ENCODE measurements around the gene C2orf78. TPM values are rescaled to one million over a fixed set of nuclear protein-coding genes. Genes with fewer than 3 reads are reported as not detected.

The C2orf78 gene
- total and polyA plus RNA-seq, 9 of the 15 experiments (the other 6 are each of a cell fraction or from before 2014, with no cell fraction given) = 0.04 to 0.28 (median 0.20) TPM

- TF ChIP-seq, protein P1, sequence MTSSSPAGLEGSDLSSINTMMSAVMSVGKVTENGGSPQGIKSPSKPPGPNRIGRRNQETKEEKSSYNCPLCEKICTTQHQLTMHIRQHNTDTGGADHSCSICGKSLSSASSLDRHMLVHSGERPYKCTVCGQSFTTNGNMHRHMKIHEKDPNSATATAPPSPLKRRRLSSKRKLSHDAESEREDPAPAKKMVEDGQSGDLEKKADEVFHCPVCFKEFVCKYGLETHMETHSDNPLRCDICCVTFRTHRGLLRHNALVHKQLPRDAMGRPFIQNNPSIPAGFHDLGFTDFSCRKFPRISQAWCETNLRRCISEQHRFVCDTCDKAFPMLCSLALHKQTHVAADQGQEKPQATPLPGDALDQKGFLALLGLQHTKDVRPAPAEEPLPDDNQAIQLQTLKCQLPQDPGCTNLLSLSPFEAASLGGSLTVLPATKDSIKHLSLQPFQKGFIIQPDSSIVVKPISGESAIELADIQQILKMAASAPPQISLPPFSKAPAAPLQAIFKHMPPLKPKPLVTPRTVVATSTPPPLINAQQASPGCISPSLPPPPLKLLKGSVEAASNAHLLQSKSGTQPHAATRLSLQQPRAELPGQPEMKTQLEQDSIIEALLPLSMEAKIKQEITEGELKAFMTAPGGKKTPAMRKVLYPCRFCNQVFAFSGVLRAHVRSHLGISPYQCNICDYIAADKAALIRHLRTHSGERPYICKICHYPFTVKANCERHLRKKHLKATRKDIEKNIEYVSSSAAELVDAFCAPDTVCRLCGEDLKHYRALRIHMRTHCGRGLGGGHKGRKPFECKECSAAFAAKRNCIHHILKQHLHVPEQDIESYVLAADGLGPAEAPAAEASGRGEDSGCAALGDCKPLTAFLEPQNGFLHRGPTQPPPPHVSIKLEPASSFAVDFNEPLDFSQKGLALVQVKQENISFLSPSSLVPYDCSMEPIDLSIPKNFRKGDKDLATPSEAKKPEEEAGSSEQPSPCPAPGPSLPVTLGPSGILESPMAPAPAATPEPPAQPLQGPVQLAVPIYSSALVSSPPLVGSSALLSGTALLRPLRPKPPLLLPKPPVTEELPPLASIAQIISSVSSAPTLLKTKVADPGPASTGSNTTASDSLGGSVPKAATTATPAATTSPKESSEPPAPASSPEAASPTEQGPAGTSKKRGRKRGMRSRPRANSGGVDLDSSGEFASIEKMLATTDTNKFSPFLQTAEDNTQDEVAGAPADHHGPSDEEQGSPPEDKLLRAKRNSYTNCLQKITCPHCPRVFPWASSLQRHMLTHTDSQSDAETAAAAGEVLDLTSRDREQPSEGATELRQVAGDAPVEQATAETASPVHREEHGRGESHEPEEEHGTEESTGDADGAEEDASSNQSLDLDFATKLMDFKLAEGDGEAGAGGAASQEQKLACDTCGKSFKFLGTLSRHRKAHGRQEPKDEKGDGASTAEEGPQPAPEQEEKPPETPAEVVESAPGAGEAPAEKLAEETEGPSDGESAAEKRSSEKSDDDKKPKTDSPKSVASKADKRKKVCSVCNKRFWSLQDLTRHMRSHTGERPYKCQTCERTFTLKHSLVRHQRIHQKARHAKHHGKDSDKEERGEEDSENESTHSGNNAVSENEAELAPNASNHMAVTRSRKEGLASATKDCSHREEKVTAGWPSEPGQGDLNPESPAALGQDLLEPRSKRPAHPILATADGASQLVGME (CRISPR knock-in tag; IDR thresholded peaks at IDR 0.05) = 0 out of 2 replicates have a peak, but pooled peaks have one; percentile 41
- TF ChIP-seq ZNF12 (CRISPR knock-in tag; IDR thresholded peaks at IDR 0.05) (no peak), DNMT1 (IDR thresholded peaks at IDR 0.05) (no peak), ETV1 (tag; conservative IDR thresholded peaks at IDR 0.05; ENCODE audit: low read depth) (no peak), PTBP1 (IDR thresholded peaks at IDR 0.05; ENCODE audit: low read depth, low read length) (no peak), CCNT2 (IDR thresholded peaks at IDR 0.05; ENCODE audit: borderline replicate concordance, extremely low read depth, insufficient read length, low read depth, low read length) (no peak)
- TF ChIP-seq, protein P2, sequence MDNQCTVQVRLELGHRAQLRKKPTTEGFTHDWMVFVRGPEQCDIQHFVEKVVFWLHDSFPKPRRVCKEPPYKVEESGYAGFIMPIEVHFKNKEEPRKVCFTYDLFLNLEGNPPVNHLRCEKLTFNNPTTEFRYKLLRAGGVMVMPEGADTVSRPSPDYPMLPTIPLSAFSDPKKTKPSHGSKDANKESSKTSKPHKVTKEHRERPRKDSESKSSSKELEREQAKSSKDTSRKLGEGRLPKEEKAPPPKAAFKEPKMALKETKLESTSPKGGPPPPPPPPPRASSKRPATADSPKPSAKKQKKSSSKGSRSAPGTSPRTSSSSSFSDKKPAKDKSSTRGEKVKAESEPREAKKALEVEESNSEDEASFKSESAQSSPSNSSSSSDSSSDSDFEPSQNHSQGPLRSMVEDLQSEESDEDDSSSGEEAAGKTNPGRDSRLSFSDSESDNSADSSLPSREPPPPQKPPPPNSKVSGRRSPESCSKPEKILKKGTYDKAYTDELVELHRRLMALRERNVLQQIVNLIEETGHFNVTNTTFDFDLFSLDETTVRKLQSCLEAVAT (IDR thresholded peaks at IDR 0.05) = no peak
Measured at GRCh38 chr2:73779467-73780236, 4.3 kb upstream of the C2orf78 start, which contains the start of gene DUSP11 (continued).
